Measurements from ENCODE around the gene SOWAHC.

SOWAHC gene

GRCh38 chr2:109646961-109647360 is 32.8 kb downstream of the SOWAHC start:
- no peak for DNase-seq (ENCODE audit: low spot score)

- no peak for DNase-seq (ENCODE audit: low spot score)
Observed at GRCh38 chr2:109647636-109648035, 33.5 kb downstream of the SOWAHC start.

- DNase-seq (ENCODE audit: low spot score) = no peak
Observed at GRCh38 chr2:109648041-109648527, 33.9 kb downstream of the SOWAHC start.

- no peak for DNase-seq (ENCODE audit: low spot score)
Observed at GRCh38 chr2:109649736-109650695, 35.9 kb downstream of the SOWAHC start.

- DNase-seq (ENCODE audit: low spot score) = no peak
Observed at GRCh38 chr2:109654326-109655050, 40.3 kb downstream of the SOWAHC start.

- no peak for DNase-seq (ENCODE audit: low spot score)
Observed at GRCh38 chr2:109655287-109655686, 41.1 kb downstream of the SOWAHC start.

GRCh38 chr2:109659396-109660045 is 45.4 kb downstream of the SOWAHC start:
- DNase-seq (ENCODE audit: low spot score) = no peak

GRCh38 chr2:109660046-109660860 is 46.1 kb downstream of the SOWAHC start:
- DNase-seq (ENCODE audit: low spot score) = peak; percentile 27

GRCh38 chr2:109662889-109663288 is 48.7 kb downstream of the SOWAHC start:
- no peak for DNase-seq (ENCODE audit: low spot score)

GRCh38 chr2:109663721-109664120 is 49.6 kb downstream of the SOWAHC start:
- no peak for DNase-seq (ENCODE audit: low spot score)

- DNase-seq (ENCODE audit: low spot score) = no peak
Observed at GRCh38 chr2:109666466-109666865, 52.3 kb downstream of the SOWAHC start.
